HUES64 (cell line): ENCODE results near the gene KDM2B.

ENCODE experiments used
- H3K27ac ChIP-seq: 2 replicates; pipeline ENCODE4 v1.7.0; 2013; ENCODE audit warnings: low read depth, low read length, inconsistent platforms
- H3K27me3 ChIP-seq: 2 replicates; pipeline ENCODE4 v1.6.1; 2013; ENCODE audit warnings: mild to moderate bottlenecking, low read length; ENCODE audit not compliant: insufficient read depth
- H3K36me3 ChIP-seq: 2 replicates; pipeline ENCODE4 v1.6.1; 2013; ENCODE audit warnings: mild to moderate bottlenecking, low read length; ENCODE audit not compliant: insufficient read depth
- H3K4me1 ChIP-seq: 2 replicates; pipeline ENCODE4 v1.6.1; 2013; ENCODE audit warnings: mild to moderate bottlenecking, low read length, moderate library complexity; ENCODE audit not compliant: insufficient read depth
- H3K4me3 ChIP-seq: 2 replicates; pipeline ENCODE4 v1.5.1; 2013; ENCODE audit warnings: mild to moderate bottlenecking, low read length, moderate library complexity
- H3K9ac ChIP-seq: 2 replicates; pipeline ENCODE4 v1.6.1; 2013; ENCODE audit warnings: mild to moderate bottlenecking, low read depth, low read length
- H3K9me3 ChIP-seq: 2 replicates; pipeline ENCODE4 v1.6.1; 2013; ENCODE audit warnings: low read depth, low read length; ENCODE audit not compliant: insufficient read depth
- WGBS: fragments of 150-250, 120-280 bp; methylation state at CpG from one replicate; pipeline ENCODE4 v1.1.7; 2013; ENCODE audit warnings: missing lambda C conversion rate; 5-methylcytosine and 5-hydroxymethylcytosine counted together

The KDM2B gene

GRCh38 chr12:121550974-121551634, 29.7 kb downstream of the KDM2B start:
- Histone ChIP-seq H3K4me3 (no peak overlapping the region), H3K36me3 (peaks cover 76% of the 10 kb centered on the region), H3K27me3 (no peaks in the 10 kb centered on the region), H3K9ac (no peak overlapping the region), H3K27ac (0 out of 2 replicates have a peak overlapping the region, but pooled peaks have one; percentile 35), H3K4me1 (peaks cover 3% of the 10 kb centered on the region; the same call in 1 of the 2 replicates), H3K9me3 (no peaks in the 10 kb centered on the region)
- WGBS: 90% methylated on average over 12 of the region's 13 CpGs

- WGBS: 95% methylated on average over 7 of the region's 7 CpGs
- no peaks in the 10 kb centered on the region for H3K27me3 ChIP-seq
- H3K4me1 ChIP-seq: peaks cover 3% of the 10 kb centered on the region; the same call in 1 of the 2 replicates
- H3K27ac ChIP-seq: no peak overlapping the region
- H3K4me3 ChIP-seq: no peak overlapping the region
- no peak overlapping the region for H3K9ac ChIP-seq
- peaks cover 75% of the 10 kb centered on the region for H3K36me3 ChIP-seq
- no peaks in the 10 kb centered on the region for H3K9me3 ChIP-seq
Observed at GRCh38 chr12:121549075-121549474, 31.7 kb downstream of the KDM2B start.

- Histone ChIP-seq H3K4me1 (no peaks in the 10 kb centered on the region), H3K4me3 (no peak overlapping the region), H3K36me3 (peaks cover 78% of the 10 kb centered on the region), H3K9me3 (no peaks in the 10 kb centered on the region), H3K27ac (no peak overlapping the region), H3K9ac (no peak overlapping the region), H3K27me3 (no peaks in the 10 kb centered on the region)
- 97% methylated on average over 6 of the region's 6 CpGs for WGBS
Observed at GRCh38 chr12:121545480-121545879, 35.3 kb downstream of the KDM2B start.

DNA sequence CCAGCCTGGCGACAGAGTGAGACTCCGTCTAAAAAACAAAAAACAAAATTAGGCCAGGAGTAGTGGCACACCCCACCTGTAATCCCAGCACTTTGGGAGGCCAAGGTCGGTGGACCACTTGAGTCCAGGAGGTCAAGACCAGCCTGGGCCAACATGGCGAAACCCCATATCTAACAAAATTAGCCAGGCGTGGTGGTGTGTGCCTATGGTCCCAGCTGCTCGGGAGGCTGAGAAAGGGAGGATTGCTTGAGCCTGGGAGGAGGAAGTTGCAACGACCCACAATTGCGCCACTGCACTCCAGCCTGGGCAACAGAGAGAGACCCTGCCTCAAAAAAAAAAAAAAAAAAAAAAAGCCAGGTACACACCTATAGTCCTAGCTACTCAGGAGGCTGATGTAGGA, 37.0 kb downstream of the KDM2B start:
- Histone ChIP-seq H3K27ac (no peak overlapping the region), H3K9ac (no peak overlapping the region), H3K36me3 (peaks cover 75% of the 10 kb centered on the region), H3K9me3 (no peaks in the 10 kb centered on the region), H3K4me1 (no peaks in the 10 kb centered on the region), H3K4me3 (no peak overlapping the region), H3K27me3 (no peaks in the 10 kb centered on the region)
- 97% methylated on average over 7 of the region's 8 CpGs for WGBS

GRCh38 chr12:121539908-121540307, 40.9 kb downstream of the KDM2B start:
- H3K36me3 ChIP-seq: peaks cover 41% of the 10 kb centered on the region
- no peak overlapping the region for H3K27ac ChIP-seq
- H3K4me3 ChIP-seq: no peak overlapping the region
- WGBS: 96% methylated on average over 6 of the region's 6 CpGs
- no peak overlapping the region for H3K9ac ChIP-seq
- H3K4me1 ChIP-seq: peaks cover 14% of the 10 kb centered on the region; the same call in 1 of the 2 replicates
- H3K27me3 ChIP-seq: peaks cover 5% of the 10 kb centered on the region
- no peaks in the 10 kb centered on the region for H3K9me3 ChIP-seq

GRCh38 chr12:121538699-121539061, 42.1 kb downstream of the KDM2B start:
- peaks cover 5% of the 10 kb centered on the region for H3K27me3 ChIP-seq
- H3K27ac ChIP-seq: no peak overlapping the region
- peaks cover 38% of the 10 kb centered on the region for H3K36me3 ChIP-seq
- H3K4me3 ChIP-seq: peak overlapping the region; percentile 50
- no peak overlapping the region for H3K9ac ChIP-seq
- H3K9me3 ChIP-seq: no peaks in the 10 kb centered on the region
- peaks cover 18% of the 10 kb centered on the region for H3K4me1 ChIP-seq
- WGBS: 62% methylated on average over 5 of the region's 5 CpGs

GRCh38 chr12:121537814-121538698, 42.8 kb downstream of the KDM2B start:
- Histone ChIP-seq H3K27ac (no peak overlapping the region), H3K4me3 (peak overlapping the region; percentile 50), H3K9me3 (no peaks in the 10 kb centered on the region), H3K4me1 (peaks cover 18% of the 10 kb centered on the region), H3K9ac (peak overlapping the region; percentile 51), H3K27me3 (peaks cover 5% of the 10 kb centered on the region), H3K36me3 (peaks cover 40% of the 10 kb centered on the region)
- WGBS: 4% methylated on average over 83 of the region's 83 CpGs

- peak overlapping the region; percentile 51 for H3K9ac ChIP-seq
- peak overlapping the region; percentile 15; the same call in 1 of the 2 replicates for H3K27ac ChIP-seq
- H3K27me3 ChIP-seq: peaks cover 5% of the 10 kb centered on the region
- no peaks in the 10 kb centered on the region for H3K9me3 ChIP-seq
- 3% methylated on average over 73 of the region's 73 CpGs for WGBS
- peaks cover 40% of the 10 kb centered on the region for H3K36me3 ChIP-seq
- peak overlapping the region; percentile 50 for H3K4me3 ChIP-seq
- H3K4me1 ChIP-seq: peaks cover 18% of the 10 kb centered on the region
Observed at GRCh38 chr12:121536899-121537813, 43.7 kb downstream of the KDM2B start.

DNA sequence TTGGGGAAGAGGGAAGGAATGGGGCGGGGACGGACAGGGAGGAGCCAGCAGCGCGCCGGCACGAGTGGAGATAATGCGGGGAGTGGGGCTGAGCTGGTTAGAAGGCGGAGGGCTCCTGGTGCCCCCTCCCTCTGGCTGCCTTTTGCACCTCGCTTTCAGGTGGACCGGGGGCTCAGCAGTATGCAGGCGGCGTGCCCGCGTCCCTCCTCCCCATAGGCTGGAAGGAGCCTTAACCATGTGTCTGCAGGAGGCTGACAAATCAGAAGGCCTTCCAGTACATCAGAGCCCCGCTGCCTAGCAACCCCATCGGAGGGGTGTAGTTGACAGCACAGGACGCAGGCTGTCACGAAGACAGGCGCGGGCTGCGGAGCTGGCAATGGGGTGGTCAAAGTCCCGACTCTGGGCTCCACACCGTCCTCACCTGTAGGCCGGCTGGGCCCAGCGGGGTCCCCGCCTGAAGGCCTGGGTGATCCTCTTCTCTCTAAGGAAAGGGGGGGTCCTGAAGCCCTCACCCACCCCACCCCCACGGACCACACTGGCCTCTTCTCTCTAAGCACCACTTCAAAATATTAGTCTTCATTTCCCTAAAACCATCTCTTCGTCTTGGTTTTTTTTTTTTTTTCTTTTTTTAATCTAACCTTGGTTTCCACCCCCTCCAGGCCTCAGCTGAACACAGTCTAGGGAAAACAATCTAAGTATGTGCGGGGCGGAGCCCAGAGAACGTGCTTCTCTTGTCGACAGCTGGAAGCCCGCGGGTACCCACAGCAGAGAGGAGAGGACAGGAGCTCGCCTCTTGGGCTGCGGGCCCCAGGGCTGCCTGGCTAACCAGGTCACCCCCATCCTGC, 44.5 kb downstream of the KDM2B start:
- Histone ChIP-seq H3K27ac (no peak overlapping the region; the same call in 1 of the 2 replicates), H3K9me3 (no peaks in the 10 kb centered on the region), H3K9ac (no peak overlapping the region), H3K36me3 (peaks cover 40% of the 10 kb centered on the region), H3K4me1 (peaks cover 18% of the 10 kb centered on the region), H3K27me3 (peaks cover 5% of the 10 kb centered on the region), H3K4me3 (peak overlapping the region; percentile 50)
- WGBS: 9% methylated on average over 36 of the region's 36 CpGs
